Heart left ventricle (tissue), 13 donors: ENCODE measurements around the gene ATF7.

Experiments
- POLR2A ChIP-seq, 2 donors: fragments of 450-650 bp; IDR thresholded peaks; one replicate each; pipeline ENCODE4 v1.6.1; 2017; ENCODE audit warnings: antibody characterized with exemption in 2 of 2, mild to moderate bottlenecking in 2 of 2, moderate library complexity in 2 of 2
- TF ChIP-seq, protein P1 (sequence below), 12 donors: fragments of 200-600 bp; sonication (generic) in 4 of 12; IDR thresholded peaks; one replicate each; pipeline versions ENCODE4 v1.5.0 to v1.8.0; 2018 to 2022; ENCODE audit warnings: antibody characterized with exemption in 12 of 12, mild to moderate bottlenecking in 5 of 12
- donor health status: ischemic (EF 13 %, LVEDD 7.1; RV severe dilation, severe dysfunction).
- donor health status: DM: no; HTN: yes; CAD: no.
- donor health status: DM: no; HTN: no; CAD: no.
- donor health status: ischemic (EF 25% LVEDD 6.9; RV normal size, moderate dysfunction).
- donor health status: ischemic (EF 25% LVEDD 5.7; RV mildly dilated, moderate dysfunction).
- donor health status: ischemic (EF 35%, LVEDD 5.7; RV mildly dilated, moderate dysfunction).
- donor health status: nonischemic (EF 11% LVEDD 7.7; RV severe dilation, severe dysfunction).
- donor health status: DM: yes; HTN: yes; CAD: no.
- donor health status: PGD.
- donor health status: ischemic (EF 29% LVEDD 5.4; RV normal size, mild dysfunction).
- donor health status: nonischemic (EF 23%, LVEDD 6.1; RV moderate dilation, normal function).

DNA sequence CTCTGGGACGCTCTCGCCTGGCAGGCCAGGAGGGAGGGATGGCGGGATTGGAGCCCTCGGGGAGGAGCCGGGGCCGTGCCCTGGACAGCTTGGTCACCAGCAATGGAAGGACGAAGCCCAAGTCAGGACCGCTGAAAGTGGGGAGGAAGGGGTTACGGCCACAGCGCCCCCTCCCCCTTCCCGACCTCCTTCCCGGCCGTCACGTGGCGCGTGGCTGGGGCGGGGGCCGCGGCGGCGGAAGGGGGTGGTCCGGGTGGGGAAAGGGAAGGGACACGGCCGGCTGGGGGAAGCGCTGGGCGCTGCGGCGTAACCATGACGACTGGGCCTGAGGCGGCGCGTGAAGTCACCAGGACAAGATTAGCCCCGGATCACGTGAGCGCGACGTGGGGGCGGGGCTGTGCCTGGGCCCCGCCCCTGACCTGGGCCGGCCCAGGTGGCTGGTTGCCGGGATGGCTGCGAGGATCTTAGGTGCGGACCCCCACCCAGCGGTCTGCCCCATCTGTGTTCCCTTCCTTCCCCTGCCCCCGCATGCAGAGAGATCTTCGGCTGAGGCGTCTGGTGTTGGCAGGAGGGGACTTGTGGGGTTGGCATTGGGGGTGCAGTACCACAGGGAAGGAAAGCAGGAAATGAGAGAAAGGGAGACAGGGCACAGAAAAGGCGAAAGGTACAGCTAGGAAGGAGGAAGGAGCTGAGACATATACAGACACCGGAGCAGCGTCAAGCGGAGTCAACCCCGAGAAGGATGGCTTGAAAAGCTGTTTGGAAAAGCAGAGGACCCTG, 133.2 kb downstream of the ATF7 start:
- TF ChIP-seq, protein P1, sequence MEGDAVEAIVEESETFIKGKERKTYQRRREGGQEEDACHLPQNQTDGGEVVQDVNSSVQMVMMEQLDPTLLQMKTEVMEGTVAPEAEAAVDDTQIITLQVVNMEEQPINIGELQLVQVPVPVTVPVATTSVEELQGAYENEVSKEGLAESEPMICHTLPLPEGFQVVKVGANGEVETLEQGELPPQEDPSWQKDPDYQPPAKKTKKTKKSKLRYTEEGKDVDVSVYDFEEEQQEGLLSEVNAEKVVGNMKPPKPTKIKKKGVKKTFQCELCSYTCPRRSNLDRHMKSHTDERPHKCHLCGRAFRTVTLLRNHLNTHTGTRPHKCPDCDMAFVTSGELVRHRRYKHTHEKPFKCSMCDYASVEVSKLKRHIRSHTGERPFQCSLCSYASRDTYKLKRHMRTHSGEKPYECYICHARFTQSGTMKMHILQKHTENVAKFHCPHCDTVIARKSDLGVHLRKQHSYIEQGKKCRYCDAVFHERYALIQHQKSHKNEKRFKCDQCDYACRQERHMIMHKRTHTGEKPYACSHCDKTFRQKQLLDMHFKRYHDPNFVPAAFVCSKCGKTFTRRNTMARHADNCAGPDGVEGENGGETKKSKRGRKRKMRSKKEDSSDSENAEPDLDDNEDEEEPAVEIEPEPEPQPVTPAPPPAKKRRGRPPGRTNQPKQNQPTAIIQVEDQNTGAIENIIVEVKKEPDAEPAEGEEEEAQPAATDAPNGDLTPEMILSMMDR (IDR thresholded peaks at IDR 0.05): peak in 2 of 12 donors; percentile 32 to 41
- peak in 1 of 2 donors; percentile 53 for TF ChIP-seq POLR2A (IDR thresholded peaks at IDR 0.05)
